A673 (cell line): ENCODE measurements around the gene CYP3A4. TPM values are rescaled to one million over a fixed set of nuclear protein-coding genes. Genes with fewer than 3 reads are reported as not detected.

Experiments
- BruUV-seq: library from RNA; stranded (reverse); fragments of 400-500 nt; replicated peaks from 2 replicates; lab custom pipeline; 2021; lab: Mats Ljungman, UMichigan
- CTCF ChIA-PET: fragments of 300-600 bp; sonication (Branson Sonifier 250); formaldehyde crosslinking; loops from one replicate; lab custom pipeline; 2022; ENCODE audit warnings: antibody characterized with exemption; lab: Charles Lee
- POLR2A ChIA-PET: fragments of 300-600 bp; sonication (Branson Sonifier 250); formaldehyde crosslinking; loops from one replicate; lab custom pipeline; 2022; ENCODE audit warnings: antibody characterized with exemption; ENCODE audit not compliant: low non-redundant PET; lab: Charles Lee
- DNase-seq: peaks from one replicate; pipeline ENCODE4 v3.0.0-alpha.2; 2015; ENCODE audit warnings: low spot score
- H3K27ac ChIP-seq: fragments of 200-600 bp; sonication (generic); 2 replicates; pipeline ENCODE4 v1.5.1; 2016; ENCODE audit warnings: mixed run types, low read depth, mild to moderate bottlenecking, mixed read lengths, antibody characterized with exemption, low read length; ENCODE audit not compliant: poor library complexity, severe bottlenecking
- H3K27me3 ChIP-seq: fragments of 200-600 bp; sonication (generic); replicated peaks from 2 replicates; pipeline ENCODE4 v1.6.1; 2017; ENCODE audit warnings: mixed run types, low read depth, mild to moderate bottlenecking, mixed read lengths, antibody characterized with exemption, low read length; ENCODE audit not compliant: insufficient read depth, poor library complexity
- H3K36me3 ChIP-seq: fragments of 200-600 bp; sonication (generic); 2 replicates; pipeline ENCODE4 v1.6.1; 2016; ENCODE audit warnings: mixed run types, mild to moderate bottlenecking, mixed read lengths, antibody characterized with exemption, low read length; ENCODE audit not compliant: insufficient read depth, poor library complexity, severe bottlenecking
- H3K4me1 ChIP-seq: fragments of 200-600 bp; sonication (generic); 2 replicates; pipeline ENCODE4 v1.6.1; 2017; ENCODE audit warnings: mixed run types, mild to moderate bottlenecking, mixed read lengths, antibody characterized with exemption, low read length; ENCODE audit not compliant: insufficient read depth, poor library complexity, severe bottlenecking
- H3K4me3 ChIP-seq: fragments of 200-600 bp; sonication (generic); 2 replicates; pipeline ENCODE4 v1.5.1; 2016; ENCODE audit warnings: low read depth, mixed run types, mild to moderate bottlenecking, mixed read lengths, low read length; ENCODE audit not compliant: poor library complexity, severe bottlenecking
- H3K9me3 ChIP-seq: fragments of 200-600 bp; sonication (generic); 2 replicates; pipeline ENCODE4 v1.6.1; 2016; ENCODE audit warnings: mixed run types, low read depth, mild to moderate bottlenecking, mixed read lengths, antibody characterized with exemption, low read length; ENCODE audit not compliant: poor library complexity, severe bottlenecking
- CTCF ChIP-seq: fragments of 300-800, 200-600 bp; sonication (generic); conservative IDR thresholded peaks from 2 replicates; pipeline ENCODE4 v1.5.1; 2017; ENCODE audit warnings: low read depth, mild to moderate bottlenecking, antibody characterized with exemption, low read length, moderate library complexity, mixed read lengths
- EZH2 ChIP-seq: fragments of 200-600 bp; sonication (generic); IDR thresholded peaks from 2 replicates; pipeline ENCODE4 v1.6.1; 2017; ENCODE audit warnings: borderline replicate concordance, low read depth, mild to moderate bottlenecking, mixed read lengths, antibody characterized with exemption, low read length; ENCODE audit not compliant: poor library complexity, severe bottlenecking
- intact Hi-C: fragments of 100-400 bp; cut with micrococcal nuclease; formaldehyde crosslinking; loops from one replicate; pipeline ENCODE4 v1.10.0; 2022; ENCODE audit not compliant: unreplicated experiment
- total RNA-seq: library from RNA; stranded (reverse); gene quantifications from 2 replicates; pipeline ENCODE4 v1.2.3, GENCODE V29; 2021

CYP3A4 gene
- total RNA-seq, 1 experiment from 2014 or later = not detected

DNA sequence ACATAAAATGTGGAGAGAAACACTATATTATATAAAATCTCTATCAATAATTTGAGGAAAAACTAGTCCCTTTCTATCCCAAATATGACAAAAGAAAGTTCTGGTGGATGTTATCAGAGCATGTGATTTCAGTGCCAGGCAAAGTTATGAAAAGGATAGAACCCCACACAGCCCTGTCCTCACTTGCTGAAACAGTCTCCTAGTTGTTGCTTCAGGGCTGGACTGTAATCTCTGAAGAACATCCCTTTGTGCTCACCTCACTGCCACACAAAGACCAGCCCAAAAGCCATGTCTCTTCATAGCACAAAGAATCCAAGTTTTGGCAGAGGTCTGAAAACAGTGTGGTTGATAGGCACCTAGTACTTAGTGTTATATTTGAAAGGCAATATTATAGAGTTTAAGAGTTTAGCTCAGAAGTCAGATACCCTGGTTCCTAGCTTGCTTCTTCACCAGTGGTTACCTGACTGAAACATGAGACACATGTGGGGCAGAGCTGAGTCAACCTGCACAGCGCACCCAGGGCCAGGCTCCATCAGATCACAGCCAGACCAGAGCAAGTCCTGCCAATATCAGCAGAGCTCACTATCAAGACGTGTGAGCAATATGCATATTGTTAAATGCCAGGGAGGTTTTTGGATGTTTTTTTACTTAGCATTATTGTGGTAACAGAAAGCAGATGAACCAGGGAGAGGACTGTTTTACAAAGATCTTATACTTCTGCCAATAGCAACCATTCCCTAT lies 74.0 kb downstream of the CYP3A4 start:
- no peaks in the 10 kb centered on the region for H3K4me1 ChIP-seq
- no TSS peak for BruUV-seq
- TF ChIP-seq EZH2 (no peak), CTCF (no peak)
- intact Hi-C loops = no loop called here
- H3K27me3 ChIP-seq = no peaks in the 10 kb centered on the region
- DNase-seq = no peak
- ChIA-PET CTCF (no interaction called here), POLR2A (no interaction called here)
- no peaks in the 10 kb centered on the region for H3K9me3 ChIP-seq
- no peak overlapping the region for H3K4me3 ChIP-seq
- no peak overlapping the region for H3K27ac ChIP-seq
- no peaks in the 10 kb centered on the region for H3K36me3 ChIP-seq

DNA sequence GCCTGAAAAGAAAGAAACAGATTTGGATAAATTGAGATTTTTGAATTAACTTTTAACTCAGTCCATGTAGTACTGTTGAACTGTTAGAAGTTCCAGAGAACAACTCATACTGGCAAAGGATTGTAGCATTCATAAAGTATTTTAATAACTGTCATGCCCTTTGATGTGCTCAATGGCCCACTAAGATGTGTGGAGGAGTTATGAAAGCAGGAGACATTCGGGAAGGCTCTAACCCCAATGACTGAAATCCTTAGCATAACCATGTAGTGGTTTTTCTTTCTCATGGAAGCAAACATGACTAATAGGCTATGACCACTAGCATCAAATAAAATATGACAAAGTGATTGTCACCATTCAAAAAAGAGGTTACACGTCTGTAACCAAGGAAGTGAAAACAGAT lies 74.7 kb downstream of the CYP3A4 start:
- DNase-seq = no peak
- TF ChIP-seq EZH2 = no peak
- no peak for TF ChIP-seq CTCF
- no peaks in the 10 kb centered on the region for H3K36me3 ChIP-seq
- H3K9me3 ChIP-seq = no peaks in the 10 kb centered on the region
- no peaks in the 10 kb centered on the region for H3K27me3 ChIP-seq
- POLR2A ChIA-PET = no interaction called here
- no peak overlapping the region for H3K4me3 ChIP-seq
- no peak overlapping the region for H3K27ac ChIP-seq
- BruUV-seq = no TSS peak
- H3K4me1 ChIP-seq = no peaks in the 10 kb centered on the region
- CTCF ChIA-PET = no interaction called here
- intact Hi-C loops = no loop called here

- POLR2A ChIA-PET = no interaction called here
- no peaks in the 10 kb centered on the region for H3K27me3 ChIP-seq
- no peak for DNase-seq
- H3K36me3 ChIP-seq = no peaks in the 10 kb centered on the region
- H3K9me3 ChIP-seq = no peaks in the 10 kb centered on the region
- H3K27ac ChIP-seq = no peak overlapping the region
- CTCF ChIA-PET = interaction anchor here (0.6 kb wide), 1 partner anchor 564 kb away, joined by 5 read pairs; no protein-coding TSS in a partner anchor
- H3K4me1 ChIP-seq = no peaks in the 10 kb centered on the region
- BruUV-seq = no TSS peak
- no peak overlapping the region for H3K4me3 ChIP-seq
- intact Hi-C loops = no loop called here
- TF ChIP-seq EZH2 (no peak), CTCF (no peak)
These were observed 76.9 kb downstream of the CYP3A4 start for GRCh38 chr7:99707096-99707495.

Other genes with a start within 250 kb of the CYP3A4 start
- 6.1 and 8.4 TPM in 2 replicates for gene FAM200A, start 232.1 kb downstream of the CYP3A4 start, total RNA-seq
- gene ZNF655, start 225.5 kb downstream of the CYP3A4 start, total RNA-seq = 59.3 and 60.6 TPM in 2 replicates
- gene TMEM225B, start 185.9 kb downstream of the CYP3A4 start, total RNA-seq = 0.81 and 1.3 TPM in 2 replicates
- 19.8 and 20.6 TPM in 2 replicates for gene ZSCAN25, start 167.2 kb downstream of the CYP3A4 start, total RNA-seq
- 9.1 and 9.9 TPM in 2 replicates for gene CYP3A5, start 104.2 kb downstream of the CYP3A4 start, total RNA-seq
- not detected in 2 replicates for gene CYP3A7, start 49.0 kb downstream of the CYP3A4 start, total RNA-seq
- not detected in 2 replicates for gene CYP3A43, start 43.8 kb upstream of the CYP3A4 start, total RNA-seq
- not detected in 2 replicates for gene OR2AE1, start 92.8 kb upstream of the CYP3A4 start, total RNA-seq
- 18.3 and 23.4 TPM in 2 replicates for gene TRIM4, start 135.3 kb upstream of the CYP3A4 start, total RNA-seq
- not detected in 2 replicates for gene GJC3, start 145.4 kb upstream of the CYP3A4 start, total RNA-seq
- gene AZGP1, start 191.8 kb upstream of the CYP3A4 start, total RNA-seq = not detected in 2 replicates
- gene ZKSCAN1, start 231.4 kb upstream of the CYP3A4 start, total RNA-seq = 66.5 and 69.5 TPM in 2 replicates